Measurements from ENCODE around the gene DOCK1.

DNA sequence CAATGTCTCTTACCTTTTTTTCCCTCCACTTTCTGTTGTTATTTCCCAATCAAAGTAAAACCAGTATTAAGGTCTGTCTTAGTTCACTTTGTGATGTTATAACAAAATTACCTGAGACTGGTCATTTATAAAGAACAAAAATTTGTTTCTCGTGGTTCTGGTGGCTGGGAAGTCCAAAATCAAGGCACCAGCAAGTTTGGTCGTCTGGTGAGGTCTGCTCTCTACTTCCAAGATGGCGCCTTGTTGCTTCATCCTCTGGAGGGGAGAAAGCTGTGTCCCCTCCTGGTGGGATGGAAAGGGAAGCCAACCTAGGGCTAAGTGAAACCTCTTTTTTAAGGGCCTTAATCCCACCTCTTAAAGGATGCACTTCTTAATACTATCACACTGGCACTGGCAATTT lies 313.4 kb downstream of the DOCK1 start:
- TF ChIP-seq, protein P1, sequence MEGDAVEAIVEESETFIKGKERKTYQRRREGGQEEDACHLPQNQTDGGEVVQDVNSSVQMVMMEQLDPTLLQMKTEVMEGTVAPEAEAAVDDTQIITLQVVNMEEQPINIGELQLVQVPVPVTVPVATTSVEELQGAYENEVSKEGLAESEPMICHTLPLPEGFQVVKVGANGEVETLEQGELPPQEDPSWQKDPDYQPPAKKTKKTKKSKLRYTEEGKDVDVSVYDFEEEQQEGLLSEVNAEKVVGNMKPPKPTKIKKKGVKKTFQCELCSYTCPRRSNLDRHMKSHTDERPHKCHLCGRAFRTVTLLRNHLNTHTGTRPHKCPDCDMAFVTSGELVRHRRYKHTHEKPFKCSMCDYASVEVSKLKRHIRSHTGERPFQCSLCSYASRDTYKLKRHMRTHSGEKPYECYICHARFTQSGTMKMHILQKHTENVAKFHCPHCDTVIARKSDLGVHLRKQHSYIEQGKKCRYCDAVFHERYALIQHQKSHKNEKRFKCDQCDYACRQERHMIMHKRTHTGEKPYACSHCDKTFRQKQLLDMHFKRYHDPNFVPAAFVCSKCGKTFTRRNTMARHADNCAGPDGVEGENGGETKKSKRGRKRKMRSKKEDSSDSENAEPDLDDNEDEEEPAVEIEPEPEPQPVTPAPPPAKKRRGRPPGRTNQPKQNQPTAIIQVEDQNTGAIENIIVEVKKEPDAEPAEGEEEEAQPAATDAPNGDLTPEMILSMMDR (IDR thresholded peaks at IDR 0.05 in 4 of 5, conservative IDR thresholded peaks at IDR 0.05 in 1 of 5), result no peak
- no peak for TF ChIP-seq POLR2A (IDR thresholded peaks at IDR 0.05)

All from gastrocnemius medialis (tissue), 4 donors.